Measurements from ENCODE around the gene PAPOLA.

- TF ChIP-seq CTCF (conservative IDR thresholded peaks at IDR 0.05 in 1 of 2, IDR thresholded peaks at IDR 0.05 in 1 of 2; ENCODE audit: extremely low read depth in 1 of 2, insufficient read depth in 1 of 2, low read depth in 1 of 2, low read length in 2 of 2), result no peak
- no peak for TF ChIP-seq EZH2 (IDR thresholded peaks at IDR 0.05; ENCODE audit: borderline replicate concordance, low read length)
These were observed 101.4 kb downstream of the PAPOLA start for GRCh38 chr14:96603350-96604255.

All from mammary epithelial cell (primary cell).